GM13977 (cell line): Measurements from ENCODE around the gene CLDN25.
A peak's percentile ranks its signal among the peaks of the same experiment; 100 is the strongest.

Experiments used
- DNase-seq: peaks from one replicate; pipeline ENCODE4 v3.0.0; 2012; ENCODE audit warnings: low spot score
- CTCF ChIP-seq: IDR thresholded peaks from 2 replicates; pipeline ENCODE4 v1.5.1; 2012; ENCODE audit warnings: mild to moderate bottlenecking, control low read depth; ENCODE audit not compliant: insufficient read depth; ENCODE audit errors: extremely low read depth, missing control alignments
- in situ Hi-C: fragments of 300-500 bp; cut with MboI; formaldehyde crosslinking; loops from one replicate; pipeline ENCODE4 v1.12.0; 2022; ENCODE audit warnings: low sequenced_read_pairs, low pct_unique_long_range_greater_than_20kb, mixed read lengths, inconsistent platforms; ENCODE audit not compliant: unreplicated experiment

The CLDN25 gene

DNA sequence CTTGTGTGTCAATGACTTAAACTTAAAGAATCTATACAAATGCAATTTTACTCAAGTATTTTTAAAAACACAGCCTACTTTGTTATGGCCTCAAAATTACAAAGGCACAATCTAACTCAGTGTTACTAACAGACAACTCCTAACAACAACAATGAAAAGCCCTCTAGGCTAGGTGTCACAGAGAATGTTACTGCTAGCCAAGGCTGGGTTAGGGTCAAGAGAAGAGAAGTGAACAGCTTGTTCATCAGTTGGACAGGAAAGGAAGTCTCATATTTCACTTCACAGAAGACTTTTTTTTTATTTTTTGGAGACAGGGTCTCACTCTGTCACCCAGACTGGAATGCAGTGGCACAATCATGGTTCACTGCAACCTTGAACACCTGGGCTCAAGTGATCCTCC lies 26.0 kb downstream of the CLDN25 start:
- in situ Hi-C loops: loop anchor here (25.0 kb wide), 1 partner anchor 457 kb away; no protein-coding TSS in a partner anchor
- no peak for TF ChIP-seq CTCF
- DNase-seq: no peak

GRCh38 chr11:113806406-113806805 lies 26.8 kb downstream of the CLDN25 start:
- peak; percentile 74 for TF ChIP-seq CTCF
- DNase-seq: no peak
- in situ Hi-C loops: loop anchor here (25.0 kb wide), 1 partner anchor 456 kb away; no protein-coding TSS in a partner anchor

DNA sequence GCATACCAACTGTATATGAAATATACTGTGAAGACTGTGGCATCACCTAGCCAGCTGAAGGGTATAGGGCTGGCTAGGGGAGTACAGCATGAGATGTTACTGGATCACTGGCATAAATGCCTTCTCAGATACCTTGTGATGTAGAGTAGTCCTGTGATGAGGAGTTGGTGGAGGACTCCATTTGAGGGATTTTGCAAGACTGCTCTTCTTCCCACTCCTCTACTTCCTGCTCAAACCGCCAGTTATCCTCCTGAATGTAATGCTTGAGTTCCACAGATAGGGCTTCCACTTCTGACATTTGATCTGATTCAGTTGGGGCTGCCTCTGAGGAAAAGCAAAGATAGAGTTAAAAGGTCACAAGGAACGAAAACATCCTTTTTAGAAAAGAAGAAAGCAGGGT lies 29.3 kb downstream of the CLDN25 start:
- no peak for TF ChIP-seq CTCF
- in situ Hi-C loops: loop anchor here (25.0 kb wide), 1 partner anchor 453 kb away; no protein-coding TSS in a partner anchor
- DNase-seq: no peak

GRCh38 chr11:113814181-113814580 lies 34.6 kb downstream of the CLDN25 start:
- TF ChIP-seq CTCF: no peak
- in situ Hi-C loops: loop anchor here (25.0 kb wide), 1 partner anchor 448 kb away; no protein-coding TSS in a partner anchor
- no peak for DNase-seq

GRCh38 chr11:113817162-113817561 lies 37.6 kb downstream of the CLDN25 start:
- TF ChIP-seq CTCF: no peak
- in situ Hi-C loops: loop anchor here (25.0 kb wide), 1 partner anchor 445 kb away; no protein-coding TSS in a partner anchor
- no peak for DNase-seq

DNA sequence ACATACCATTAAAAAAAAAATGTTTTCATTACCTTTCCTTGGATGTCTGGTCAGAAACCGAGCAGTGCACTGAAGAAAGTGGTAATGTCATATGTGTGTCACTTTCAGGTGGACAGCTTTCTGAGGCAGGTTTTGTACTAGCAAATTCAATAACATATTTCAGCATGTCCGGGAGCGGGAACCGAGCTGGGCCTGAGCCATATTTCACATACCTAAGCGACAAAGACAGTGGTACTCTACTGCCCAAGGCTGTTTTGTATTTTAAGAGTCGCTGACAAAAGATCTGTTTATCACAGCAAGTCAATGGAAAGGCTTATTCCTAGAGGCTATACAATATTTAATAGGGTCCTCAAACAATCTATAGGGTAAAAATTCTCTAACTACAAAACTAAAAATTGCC lies 38.0 kb downstream of the CLDN25 start:
- no peak for TF ChIP-seq CTCF
- DNase-seq: no peak
- in situ Hi-C loops: loop anchor here (25.0 kb wide), 1 partner anchor 445 kb away; no protein-coding TSS in a partner anchor

DNA sequence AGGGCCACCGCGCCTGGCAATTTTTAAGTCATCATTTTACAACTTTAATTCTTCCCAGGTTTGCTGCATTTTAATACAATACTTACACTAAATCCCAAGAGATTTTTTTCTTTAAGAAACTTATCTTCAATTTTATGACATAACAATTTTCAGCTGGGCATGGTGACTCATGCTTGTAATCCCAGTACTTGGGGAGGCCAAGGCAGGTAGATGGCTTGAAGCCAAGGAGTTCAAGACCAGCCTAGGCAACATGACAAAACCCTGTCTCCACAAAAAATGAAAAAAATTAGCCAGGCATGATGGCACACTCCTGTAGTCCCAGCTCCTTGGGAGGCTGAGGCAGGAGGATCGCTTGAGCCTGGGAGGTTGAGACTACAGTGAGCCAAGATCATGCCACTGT lies 38.8 kb downstream of the CLDN25 start:
- in situ Hi-C loops: loop anchor here (25.0 kb wide), 1 partner anchor 444 kb away; no protein-coding TSS in a partner anchor
- no peak for TF ChIP-seq CTCF
- no peak for DNase-seq
